Activated B cell treated with CpG ODN at 0.5 μM for 24 hours (primary cell): Measurements from ENCODE around the gene CD34. TPM values are rescaled to one million over a fixed set of nuclear protein-coding genes. Genes with fewer than 3 reads are reported as not detected.

ENCODE experiments used
- ATAC-seq: fragments of 200-7000 bp; cut with Tn5 transposase; one replicate; pipeline ENCODE4 v1.10.0; 2021; ENCODE audit warnings: low read depth, mild to moderate bottlenecking, moderate library complexity
- CTCF ChIA-PET: fragments of 350-600 bp; sonication (Branson Sonifier 250); formaldehyde crosslinking; loops from one replicate; lab custom pipeline; 2021; ENCODE audit warnings: antibody characterized with exemption; lab: Charles Lee
- POLR2A ChIA-PET: fragments of 350-600 bp; sonication (Branson Sonifier 250); formaldehyde crosslinking; loops from one replicate; lab custom pipeline; 2021; ENCODE audit warnings: antibody characterized with exemption; lab: Charles Lee
- DNase-seq: peaks from one replicate; pipeline ENCODE4 v3.0.0; 2022
- H3K27ac Mint-ChIP-seq: one replicate; pipeline ENCODE4 v1.8.0; 2020; ENCODE audit warnings: mixed read lengths
- H3K27me3 Mint-ChIP-seq: one replicate; pipeline ENCODE4 v1.8.0; 2021; ENCODE audit warnings: mixed read lengths
- H3K36me3 Mint-ChIP-seq: one replicate; pipeline ENCODE4 v1.8.0; 2021; ENCODE audit warnings: low read depth, mixed read lengths
- H3K4me1 Mint-ChIP-seq: one replicate; pipeline ENCODE4 v1.8.0; 2021; ENCODE audit warnings: mixed read lengths
- H3K4me3 Mint-ChIP-seq: one replicate; pipeline ENCODE4 v1.8.0; 2020; ENCODE audit warnings: mild to moderate bottlenecking, mixed read lengths
- H3K9me3 Mint-ChIP-seq: one replicate; pipeline ENCODE4 v1.8.0; 2020; ENCODE audit warnings: mixed read lengths
- CTCF ChIP-seq: fragments of 200-600 bp; IDR thresholded peaks from one replicate; pipeline ENCODE4 v1.8.0; 2022; ENCODE audit warnings: antibody characterized with exemption, mild to moderate bottlenecking
- intact Hi-C: fragments of 100-400 bp; cut with micrococcal nuclease; formaldehyde crosslinking; loops from one replicate; pipeline ENCODE4 v1.15.1; 2024
- total RNA-seq: library from RNA; stranded (reverse); gene quantifications from 2 replicates; pipeline ENCODE4 v1.2.3, GENCODE V29; 2022

Gene CD34
- total RNA-seq, 1 donor from 2014 or later = not detected

GRCh38 chr1:207854001-207854400, 56.9 kb downstream of the CD34 start:
- DNase-seq (no peak), ATAC-seq (no peak)
- Mint-ChIP-seq H3K4me1 (peaks cover 50% of the 10 kb centered on the region), H3K4me3 (no peak overlapping the region), H3K36me3 (peaks cover 45% of the 10 kb centered on the region), H3K27ac (no peak overlapping the region), H3K9me3 (no peaks in the 10 kb centered on the region), H3K27me3 (no peaks in the 10 kb centered on the region)
- ChIA-PET CTCF (no interaction called here), POLR2A (interaction anchor here (0.7 kb wide), 2 partner anchors 10 to 22 kb away, joined by 5 to 10 read pairs; no protein-coding TSS in a partner anchor)
- TF ChIP-seq CTCF = no peak
- intact Hi-C loops = no loop called here

GRCh38 chr1:207853372-207853757, 57.6 kb downstream of the CD34 start:
- Mint-ChIP-seq H3K27ac (no peak overlapping the region), H3K4me3 (no peak overlapping the region), H3K4me1 (peaks cover 56% of the 10 kb centered on the region), H3K27me3 (no peaks in the 10 kb centered on the region), H3K36me3 (peaks cover 46% of the 10 kb centered on the region), H3K9me3 (no peaks in the 10 kb centered on the region)
- DNase-seq (no peak), ATAC-seq (no peak)
- intact Hi-C loops = no loop called here
- no peak for TF ChIP-seq CTCF
- POLR2A ChIA-PET = interaction anchor here (1.4 kb wide), 1 partner anchor 31 kb away, joined by 5 read pairs; no protein-coding TSS in a partner anchor
- CTCF ChIA-PET = no interaction called here

- ChIA-PET CTCF (interaction anchor here (1.1 kb wide), 1 partner anchor 16 kb away, joined by 4 read pairs; no protein-coding TSS in a partner anchor), POLR2A (interaction anchor here (1.0 to 1.4 kb wide), 2 partner anchors 11 to 31 kb away, joined by 3 to 5 read pairs; no protein-coding TSS in a partner anchor)
- TF ChIP-seq CTCF = no peak
- Mint-ChIP-seq H3K9me3 (no peaks in the 10 kb centered on the region), H3K27me3 (no peaks in the 10 kb centered on the region), H3K27ac (no peak overlapping the region), H3K4me1 (peaks cover 61% of the 10 kb centered on the region), H3K4me3 (no peak overlapping the region), H3K36me3 (peaks cover 46% of the 10 kb centered on the region)
- no peak for DNase-seq
- ATAC-seq = no peak
- intact Hi-C loops = no loop called here
These were observed 58.2 kb downstream of the CD34 start for GRCh38 chr1:207852576-207853371.

- Mint-ChIP-seq H3K4me3 (no peak overlapping the region), H3K4me1 (peaks cover 63% of the 10 kb centered on the region), H3K27ac (no peak overlapping the region), H3K27me3 (no peaks in the 10 kb centered on the region), H3K36me3 (peaks cover 39% of the 10 kb centered on the region), H3K9me3 (no peaks in the 10 kb centered on the region)
- intact Hi-C loops = no loop called here
- ATAC-seq (no peak), DNase-seq (no peak)
- POLR2A ChIA-PET = interaction anchor here (1.0 kb wide), 1 partner anchor 12 kb away, joined by 3 read pairs; no protein-coding TSS in a partner anchor
- CTCF ChIA-PET = interaction anchor here (1.1 kb wide), 1 partner anchor 17 kb away, joined by 4 read pairs; no protein-coding TSS in a partner anchor
- no peak for TF ChIP-seq CTCF
These were observed 59.2 kb downstream of the CD34 start for GRCh38 chr1:207851696-207852095.
